Measurements from ENCODE around the gene RFPL2.

RFPL2 gene

GRCh38 chr22:32208681-32209080, 3.8 kb upstream of the RFPL2 start:
- no peak for DNase-seq (ENCODE audit: low read depth, low spot score)
- ChIA-PET CTCF (interaction anchor here (1.2 kb wide), 1 partner anchor 231 kb away, joined by 6 read pairs; no protein-coding TSS in a partner anchor), POLR2A (no interaction called here)
- no peak overlapping the region for H3K4me3 ChIP-seq (ENCODE audit: low read depth, low read length)
- TF ChIP-seq, protein P1, sequence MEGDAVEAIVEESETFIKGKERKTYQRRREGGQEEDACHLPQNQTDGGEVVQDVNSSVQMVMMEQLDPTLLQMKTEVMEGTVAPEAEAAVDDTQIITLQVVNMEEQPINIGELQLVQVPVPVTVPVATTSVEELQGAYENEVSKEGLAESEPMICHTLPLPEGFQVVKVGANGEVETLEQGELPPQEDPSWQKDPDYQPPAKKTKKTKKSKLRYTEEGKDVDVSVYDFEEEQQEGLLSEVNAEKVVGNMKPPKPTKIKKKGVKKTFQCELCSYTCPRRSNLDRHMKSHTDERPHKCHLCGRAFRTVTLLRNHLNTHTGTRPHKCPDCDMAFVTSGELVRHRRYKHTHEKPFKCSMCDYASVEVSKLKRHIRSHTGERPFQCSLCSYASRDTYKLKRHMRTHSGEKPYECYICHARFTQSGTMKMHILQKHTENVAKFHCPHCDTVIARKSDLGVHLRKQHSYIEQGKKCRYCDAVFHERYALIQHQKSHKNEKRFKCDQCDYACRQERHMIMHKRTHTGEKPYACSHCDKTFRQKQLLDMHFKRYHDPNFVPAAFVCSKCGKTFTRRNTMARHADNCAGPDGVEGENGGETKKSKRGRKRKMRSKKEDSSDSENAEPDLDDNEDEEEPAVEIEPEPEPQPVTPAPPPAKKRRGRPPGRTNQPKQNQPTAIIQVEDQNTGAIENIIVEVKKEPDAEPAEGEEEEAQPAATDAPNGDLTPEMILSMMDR (IDR thresholded peaks at IDR 0.05; ENCODE audit: insufficient read depth, low read length, missing control alignments), result no peak

DNA sequence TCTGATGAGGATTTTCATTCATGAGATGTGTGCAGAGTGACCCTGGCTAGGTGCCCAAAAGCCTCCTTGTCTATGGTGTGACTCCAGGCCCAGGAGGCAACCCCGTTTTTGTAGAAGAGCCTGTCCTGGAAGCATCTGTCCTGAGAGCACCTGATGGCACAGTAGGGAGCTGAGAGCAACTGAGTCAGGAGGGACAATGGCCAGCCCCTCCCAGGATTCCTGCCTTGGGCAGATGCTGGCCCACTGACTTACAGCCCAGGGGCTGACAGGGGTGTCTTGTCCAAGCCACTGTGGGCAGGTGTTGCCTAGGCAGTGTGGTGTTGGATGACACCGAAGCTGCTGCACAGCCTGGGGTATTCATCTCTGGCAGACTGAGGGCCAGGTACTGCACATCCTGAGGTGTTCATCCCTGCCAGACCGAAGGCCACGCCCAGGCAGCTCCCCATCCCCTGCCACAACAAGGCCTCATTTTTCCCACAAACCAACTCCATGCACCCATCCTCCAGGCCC, 3.2 kb upstream of the RFPL2 start:
- POLR2A ChIA-PET, result no interaction called here
- no peak for DNase-seq (ENCODE audit: low read depth, low spot score)
- CTCF ChIA-PET, result interaction anchor here (1.2 kb wide), 1 partner anchor 230 kb away, joined by 6 read pairs; no protein-coding TSS in a partner anchor
- TF ChIP-seq, protein P1 (IDR thresholded peaks at IDR 0.05; ENCODE audit: insufficient read depth, low read length, missing control alignments), result no peak
- no peak overlapping the region for H3K4me3 ChIP-seq (ENCODE audit: low read depth, low read length)

DNA sequence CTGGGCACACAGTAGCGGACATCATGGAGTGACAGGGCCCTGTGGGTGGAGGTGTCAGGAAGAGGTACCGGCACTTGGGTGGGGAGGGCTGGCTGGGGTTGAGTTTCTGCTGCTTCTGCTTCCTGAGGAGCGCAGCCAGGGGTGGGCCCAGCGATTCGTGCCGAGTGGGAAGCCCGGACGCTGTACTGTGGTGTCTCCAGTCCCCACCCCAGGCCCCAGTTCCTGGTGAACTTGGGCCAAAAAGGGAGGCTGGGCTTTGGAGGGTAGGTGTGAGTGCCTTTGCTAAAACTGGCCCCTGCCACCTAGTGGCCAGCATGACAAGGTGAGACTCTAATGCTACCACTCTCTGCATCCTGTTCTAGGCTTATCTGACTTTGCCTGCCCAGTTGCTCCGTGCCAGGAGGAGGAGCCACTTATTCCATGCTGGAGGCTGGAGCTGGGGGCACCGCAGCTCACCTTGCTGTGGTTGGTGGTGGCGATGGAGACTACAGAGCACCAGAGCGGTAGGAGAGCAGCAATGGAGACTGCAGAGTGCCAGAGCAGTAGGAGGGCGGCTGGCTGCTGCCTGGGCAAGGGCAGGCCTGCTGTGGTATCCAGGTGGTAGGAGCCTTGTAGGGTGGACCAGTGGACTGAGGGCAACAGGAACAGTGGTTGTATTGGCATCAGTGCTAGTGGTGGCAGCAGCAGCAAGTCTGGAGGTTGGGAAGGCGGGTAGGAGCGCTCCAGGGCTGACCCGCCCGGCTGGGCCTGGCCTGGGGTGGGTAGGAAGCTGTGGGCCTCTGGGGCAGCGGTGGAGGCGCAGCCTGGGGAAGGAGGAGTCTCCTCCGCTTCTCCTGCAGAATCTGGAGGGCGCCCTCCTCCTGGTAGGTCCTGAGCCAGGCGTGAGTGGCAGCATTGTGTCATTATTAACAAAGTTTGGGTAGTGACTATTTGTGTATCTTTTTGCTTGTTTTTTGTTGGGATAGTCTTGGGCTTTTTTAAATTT, 2.2 kb upstream of the RFPL2 start:
- no peak for DNase-seq (ENCODE audit: low read depth, low spot score)
- ChIA-PET POLR2A (no interaction called here), CTCF (interaction anchor here (1.2 kb wide), 1 partner anchor 229 kb away, joined by 6 read pairs; no protein-coding TSS in a partner anchor)
- no peak overlapping the region for H3K4me3 ChIP-seq (ENCODE audit: low read depth, low read length)
- TF ChIP-seq, protein P1 (IDR thresholded peaks at IDR 0.05; ENCODE audit: insufficient read depth, low read length, missing control alignments), result peak; percentile 52

DNA sequence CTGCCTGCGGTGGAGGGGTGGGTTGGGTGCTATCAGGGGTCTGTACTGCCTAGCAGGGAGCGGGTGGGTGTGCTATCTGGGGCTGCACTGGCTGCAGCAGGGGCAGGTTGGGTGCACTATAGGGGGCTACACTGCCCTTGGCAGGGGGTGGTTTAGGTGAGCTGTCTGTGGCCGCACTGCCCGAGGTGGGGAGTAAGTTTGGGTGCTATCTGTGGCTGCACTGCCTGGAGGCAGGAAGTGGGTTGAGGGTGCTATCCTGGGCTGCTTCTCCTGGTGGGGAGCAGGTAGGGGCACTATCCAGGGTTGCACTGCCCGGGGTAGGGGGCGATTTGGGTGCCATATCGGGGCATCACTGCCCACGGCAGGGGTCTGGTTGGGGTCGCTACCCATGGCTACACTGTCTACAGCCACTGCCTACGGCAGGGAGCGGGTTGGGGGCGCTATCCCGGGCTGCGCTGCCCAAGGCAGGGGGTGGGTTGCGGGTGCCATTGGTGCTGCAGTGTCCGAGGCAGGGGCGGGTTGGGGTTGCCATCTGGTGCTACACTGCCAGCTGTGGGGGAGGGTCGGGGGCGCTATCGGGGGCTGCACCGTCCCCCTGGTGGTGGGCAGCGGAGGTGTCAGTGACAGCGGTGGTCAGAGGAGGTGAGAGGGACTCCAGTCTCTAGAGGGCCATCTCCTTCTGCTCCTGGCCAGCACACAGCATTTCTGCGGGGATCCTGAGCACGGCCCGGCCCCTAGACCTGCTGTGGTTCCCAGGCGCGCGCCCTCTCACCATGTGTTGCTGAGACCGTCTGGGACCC, 1.3 kb upstream of the RFPL2 start:
- POLR2A ChIA-PET, result no interaction called here
- no peak for DNase-seq (ENCODE audit: low read depth, low spot score)

GRCh38 chr22:32204040-32204855, 625 bp downstream of the RFPL2 start:
- ChIA-PET POLR2A (no interaction called here), CTCF (no interaction called here)
- H3K4me3 ChIP-seq (ENCODE audit: low read depth, low read length), result no peak overlapping the region
- no peak for DNase-seq (ENCODE audit: low read depth, low spot score)
- TF ChIP-seq, protein P1 (IDR thresholded peaks at IDR 0.05; ENCODE audit: insufficient read depth, low read length, missing control alignments), result no peak

More for the DNA sequence above, 1.3 kb upstream of the RFPL2 start:
- no peak overlapping the region for H3K4me3 ChIP-seq (ENCODE audit: low read depth, low read length)
- CTCF ChIA-PET, result interaction anchor here (0.8 kb wide), 1 partner anchor 9 kb away, joined by 3 read pairs; no protein-coding TSS in a partner anchor
- TF ChIP-seq, protein P1 (IDR thresholded peaks at IDR 0.05; ENCODE audit: insufficient read depth, low read length, missing control alignments), result no peak
